K562 (cell line): ENCODE results near the gene UROD. TPM values are rescaled to one million over a fixed set of nuclear protein-coding genes. Genes with fewer than 3 reads are reported as not detected.

Source experiments
- CBFA2T2 ChIP-seq: fragments of 450-650 bp; conservative IDR thresholded peaks from 2 replicates; pipeline ENCODE4 v1.6.1; 2017; ENCODE audit warnings: mild to moderate bottlenecking
- EWSR1 ChIP-seq: fragments of 450-650 bp; IDR thresholded peaks from 2 replicates; pipeline ENCODE4 v1.6.1; 2018; ENCODE audit warnings: borderline replicate concordance, mild to moderate bottlenecking, low read depth, moderate library complexity; ENCODE audit not compliant: partially characterized antibody
- FOXP1 ChIP-seq: sonication (generic); formaldehyde crosslinking; IDR thresholded peaks from 2 replicates; pipeline ENCODE4 v1.8.0; 2022; ENCODE audit warnings: mild to moderate bottlenecking, missing genetic modification reagents
- HLTF ChIP-seq: fragments of 450-650 bp; IDR thresholded peaks from 2 replicates; pipeline ENCODE4 v1.6.1; 2016
- KAT8 ChIP-seq: fragments of 450-650 bp; IDR thresholded peaks from 2 replicates; pipeline ENCODE4 v1.6.1; 2016; ENCODE audit warnings: low read depth, mild to moderate bottlenecking
- MCM2 ChIP-seq: fragments of 450-650 bp; IDR thresholded peaks from 2 replicates; pipeline ENCODE4 v1.6.1; 2017; ENCODE audit warnings: low read depth, mild to moderate bottlenecking
- RBM39 ChIP-seq: fragments of 200-400 bp; formaldehyde crosslinking; optimal IDR thresholded peaks from 2 replicates; pipeline ENCODE3; 2018; ENCODE audit warnings: low read depth, low read length
- SPI1 ChIP-seq: IDR thresholded peaks from 2 replicates; pipeline ENCODE4 v1.6.1; 2011; ENCODE audit warnings: low read depth, low read length, control low read depth, borderline replicate concordance
- SRF ChIP-seq, 2 experiments: fragments of 250-450, 450-650 bp in 1 of 2; sonication (Bioruptor Pico) in 1 of 2; sonication (generic) in 1 of 2; formaldehyde crosslinking; IDR thresholded peaks; 2 replicates each; pipeline versions ENCODE4 v1.5.0 to v1.5.1; 2020 to 2022; ENCODE audit warnings: mild to moderate bottlenecking in 1 of 2, missing genetic modification reagents in 1 of 2
- SRSF3 ChIP-seq: fragments of 200-400 bp; formaldehyde crosslinking; IDR thresholded peaks from 2 replicates; pipeline ENCODE4 v1.6.1; 2016; ENCODE audit warnings: mild to moderate bottlenecking, low read length, moderate library complexity; ENCODE audit not compliant: insufficient read depth
- TAL1 ChIP-seq: fragments of 450-650 bp; IDR thresholded peaks from 2 replicates; pipeline ENCODE4 v1.6.1; 2016; ENCODE audit warnings: mild to moderate bottlenecking
- ZBED1 ChIP-seq: IDR thresholded peaks from 2 replicates; pipeline ENCODE4 v1.6.1; 2014
- ZKSCAN3 ChIP-seq: fragments of 250-450 bp; sonication (Bioruptor Pico); IDR thresholded peaks from 2 replicates; pipeline ENCODE4 v1.4.0; 2020
- ZNF311 ChIP-seq: fragments of 250-450 bp; sonication (Bioruptor Pico); IDR thresholded peaks from 2 replicates; pipeline ENCODE4 v1.4.0; 2020; ENCODE audit warnings: mild to moderate bottlenecking, moderate library complexity
- ZNF444 ChIP-seq: fragments of 250-450 bp; sonication (Bioruptor Pico); IDR thresholded peaks from 2 replicates; pipeline ENCODE4 v1.4.0; 2020; ENCODE audit warnings: mild to moderate bottlenecking, moderate library complexity
- ZNF830 ChIP-seq: fragments of 250-450 bp; sonication (Bioruptor Pico); IDR thresholded peaks from 2 replicates; pipeline ENCODE4 v1.5.0; 2021; ENCODE audit warnings: mild to moderate bottlenecking
- polyA plus RNA-seq, 8 experiments: library from polyadenylated mRNA; depleted of rRNA in 4 of 8; stranded (reverse) in 5 of 8; unstranded in 3 of 8; fragments of >200 nt; fragmentation: Nextera tagmentation in 2 of 8; fragmentation: Illumina TruSeq in 1 of 8; extraction: Ambion mirVana in 2 of 8; extraction: Trizol in 1 of 8; gene quantifications; 2 replicates each; pipeline versions ENCODE4 v1.2.1 to v1.2.3, GENCODE V29; 2011 to 2014; ENCODE audit warnings: inconsistent platforms in 1 of 8, missing spikeins in 1 of 8
- total RNA-seq, 7 experiments: library from RNA; depleted of rRNA in 6 of 7; stranded (reverse); fragments of >200 nt in 6 of 7; fragmentation: Illumina TruSeq in 2 of 7; extraction: Trizol in 2 of 7; gene quantifications; 2 replicates each; pipeline versions ENCODE4 v1.2.1 to v1.2.3, GENCODE V29; 2011 to 2021; ENCODE audit warnings: low replicate concordance in 1 of 7
- TF ChIP-seq, protein P1 (sequence below), 2 experiments: fragments of 450-650 bp; formaldehyde crosslinking in 1 of 2; IDR thresholded peaks; 2 replicates each; pipeline versions ENCODE4 v1.4.0 to v1.6.1; 2014 to 2020; ENCODE audit warnings: mild to moderate bottlenecking in 2 of 2, borderline replicate concordance in 1 of 2, low read depth in 1 of 2
- TF ChIP-seq, protein P2 (sequence below), 2 experiments: fragments of 450-650 bp; IDR thresholded peaks; 2 replicates each; pipeline ENCODE4 v1.6.1; 2018; ENCODE audit warnings: mild to moderate bottlenecking in 2 of 2, low read depth in 1 of 2; ENCODE audit not compliant: partially characterized antibody in 2 of 2

Gene UROD
- total and polyA plus RNA-seq, 9 of the 15 experiments (the other 6 are each of a cell fraction or from before 2014, with no cell fraction given), result 533 to 2,933 (median 1,100) TPM

DNA sequence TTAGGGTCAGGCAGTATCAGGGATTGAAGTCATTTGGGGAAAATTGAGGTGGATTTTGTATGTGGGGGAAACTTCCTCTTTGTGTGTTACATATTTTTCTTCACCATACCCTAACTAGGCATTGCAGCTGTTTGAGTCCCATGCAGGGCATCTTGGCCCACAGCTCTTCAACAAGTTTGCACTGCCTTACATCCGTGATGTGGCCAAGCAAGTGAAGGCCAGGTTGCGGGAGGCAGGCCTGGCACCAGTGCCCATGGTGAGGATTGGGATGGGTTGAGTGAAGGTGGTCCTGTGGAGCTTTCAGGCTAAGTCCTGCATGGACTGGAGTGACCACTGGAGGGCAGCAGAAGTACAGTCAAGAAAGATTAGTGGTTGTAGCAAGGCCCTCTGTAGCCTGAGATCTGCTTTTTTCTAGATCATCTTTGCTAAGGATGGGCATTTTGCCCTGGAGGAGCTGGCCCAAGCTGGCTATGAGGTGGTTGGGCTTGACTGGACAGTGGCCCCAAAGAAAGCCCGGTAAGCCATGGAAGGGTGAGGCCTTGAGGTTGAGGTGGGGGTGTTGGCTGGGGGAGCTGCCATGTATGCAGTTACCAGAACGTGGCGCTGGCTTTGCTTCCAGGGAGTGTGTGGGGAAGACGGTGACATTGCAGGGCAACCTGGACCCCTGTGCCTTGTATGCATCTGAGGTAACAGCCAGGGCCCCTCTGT is 2.4 kb downstream of the UROD start (continued):
- TF ChIP-seq ZKSCAN3 (no peak), ZNF830 (CRISPR knock-in tag) (no peak), RBM39 (no peak), MCM2 (no peak), SRF (CRISPR knock-in tag; IDR thresholded peaks at IDR 0.05) (no peak), SPI1 (no peak), FOXP1 (CRISPR knock-in tag) (no peak), CBFA2T2 (no peak), HLTF (no peak), ZNF311 (CRISPR knock-in tag) (no peak), KAT8 (no peak), TAL1 (no peak; the same call in 1 of the 2 replicates), SRSF3 (no peak), ZBED1 (no peak), EWSR1 (no peak), ZNF444 (CRISPR knock-in tag) (no peak)
- TF ChIP-seq, protein P1, sequence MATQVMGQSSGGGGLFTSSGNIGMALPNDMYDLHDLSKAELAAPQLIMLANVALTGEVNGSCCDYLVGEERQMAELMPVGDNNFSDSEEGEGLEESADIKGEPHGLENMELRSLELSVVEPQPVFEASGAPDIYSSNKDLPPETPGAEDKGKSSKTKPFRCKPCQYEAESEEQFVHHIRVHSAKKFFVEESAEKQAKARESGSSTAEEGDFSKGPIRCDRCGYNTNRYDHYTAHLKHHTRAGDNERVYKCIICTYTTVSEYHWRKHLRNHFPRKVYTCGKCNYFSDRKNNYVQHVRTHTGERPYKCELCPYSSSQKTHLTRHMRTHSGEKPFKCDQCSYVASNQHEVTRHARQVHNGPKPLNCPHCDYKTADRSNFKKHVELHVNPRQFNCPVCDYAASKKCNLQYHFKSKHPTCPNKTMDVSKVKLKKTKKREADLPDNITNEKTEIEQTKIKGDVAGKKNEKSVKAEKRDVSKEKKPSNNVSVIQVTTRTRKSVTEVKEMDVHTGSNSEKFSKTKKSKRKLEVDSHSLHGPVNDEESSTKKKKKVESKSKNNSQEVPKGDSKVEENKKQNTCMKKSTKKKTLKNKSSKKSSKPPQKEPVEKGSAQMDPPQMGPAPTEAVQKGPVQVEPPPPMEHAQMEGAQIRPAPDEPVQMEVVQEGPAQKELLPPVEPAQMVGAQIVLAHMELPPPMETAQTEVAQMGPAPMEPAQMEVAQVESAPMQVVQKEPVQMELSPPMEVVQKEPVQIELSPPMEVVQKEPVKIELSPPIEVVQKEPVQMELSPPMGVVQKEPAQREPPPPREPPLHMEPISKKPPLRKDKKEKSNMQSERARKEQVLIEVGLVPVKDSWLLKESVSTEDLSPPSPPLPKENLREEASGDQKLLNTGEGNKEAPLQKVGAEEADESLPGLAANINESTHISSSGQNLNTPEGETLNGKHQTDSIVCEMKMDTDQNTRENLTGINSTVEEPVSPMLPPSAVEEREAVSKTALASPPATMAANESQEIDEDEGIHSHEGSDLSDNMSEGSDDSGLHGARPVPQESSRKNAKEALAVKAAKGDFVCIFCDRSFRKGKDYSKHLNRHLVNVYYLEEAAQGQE (IDR thresholded peaks at IDR 0.05; ENCODE audit: borderline replicate concordance), result peak; percentile 94
- TF ChIP-seq, protein P1 (CRISPR knock-in tag; IDR thresholded peaks at IDR 0.05; ENCODE audit: low read depth), result no peak; the same call in 1 of the 2 replicates
- TF ChIP-seq, protein P2, sequence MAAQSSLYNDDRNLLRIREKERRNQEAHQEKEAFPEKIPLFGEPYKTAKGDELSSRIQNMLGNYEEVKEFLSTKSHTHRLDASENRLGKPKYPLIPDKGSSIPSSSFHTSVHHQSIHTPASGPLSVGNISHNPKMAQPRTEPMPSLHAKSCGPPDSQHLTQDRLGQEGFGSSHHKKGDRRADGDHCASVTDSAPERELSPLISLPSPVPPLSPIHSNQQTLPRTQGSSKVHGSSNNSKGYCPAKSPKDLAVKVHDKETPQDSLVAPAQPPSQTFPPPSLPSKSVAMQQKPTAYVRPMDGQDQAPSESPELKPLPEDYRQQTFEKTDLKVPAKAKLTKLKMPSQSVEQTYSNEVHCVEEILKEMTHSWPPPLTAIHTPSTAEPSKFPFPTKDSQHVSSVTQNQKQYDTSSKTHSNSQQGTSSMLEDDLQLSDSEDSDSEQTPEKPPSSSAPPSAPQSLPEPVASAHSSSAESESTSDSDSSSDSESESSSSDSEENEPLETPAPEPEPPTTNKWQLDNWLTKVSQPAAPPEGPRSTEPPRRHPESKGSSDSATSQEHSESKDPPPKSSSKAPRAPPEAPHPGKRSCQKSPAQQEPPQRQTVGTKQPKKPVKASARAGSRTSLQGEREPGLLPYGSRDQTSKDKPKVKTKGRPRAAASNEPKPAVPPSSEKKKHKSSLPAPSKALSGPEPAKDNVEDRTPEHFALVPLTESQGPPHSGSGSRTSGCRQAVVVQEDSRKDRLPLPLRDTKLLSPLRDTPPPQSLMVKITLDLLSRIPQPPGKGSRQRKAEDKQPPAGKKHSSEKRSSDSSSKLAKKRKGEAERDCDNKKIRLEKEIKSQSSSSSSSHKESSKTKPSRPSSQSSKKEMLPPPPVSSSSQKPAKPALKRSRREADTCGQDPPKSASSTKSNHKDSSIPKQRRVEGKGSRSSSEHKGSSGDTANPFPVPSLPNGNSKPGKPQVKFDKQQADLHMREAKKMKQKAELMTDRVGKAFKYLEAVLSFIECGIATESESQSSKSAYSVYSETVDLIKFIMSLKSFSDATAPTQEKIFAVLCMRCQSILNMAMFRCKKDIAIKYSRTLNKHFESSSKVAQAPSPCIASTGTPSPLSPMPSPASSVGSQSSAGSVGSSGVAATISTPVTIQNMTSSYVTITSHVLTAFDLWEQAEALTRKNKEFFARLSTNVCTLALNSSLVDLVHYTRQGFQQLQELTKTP (IDR thresholded peaks at IDR 0.05; ENCODE audit: low read depth in 1 of 2, partially characterized antibody in 2 of 2), result no peak
